Stimulated activated CD4-positive, alpha-beta T cell treated with anti-CD3 and anti-CD28 coated beads, Interleukin-4, amount 100 ng/mL, for 24 hours (primary cell): ENCODE measurements around the gene GNAT1.
A peak's percentile ranks its signal among the peaks of the same experiment; 100 is the strongest.
"Not testable (repeated sequence)": the region's sequence is repeated elsewhere in the genome, so short reads cannot be mapped to it uniquely, and the experiment has no call there.

Experiments used
- DNase-seq: peaks from one replicate; pipeline ENCODE4 v3.0.0-alpha.2; 2020

Gene GNAT1

GRCh38 chr3:50242851-50243542 is 51.6 kb downstream of the GNAT1 start:
- peak; percentile 60 for DNase-seq

- no peak for DNase-seq
Observed at GRCh38 chr3:50243543-50243895, 52.1 kb downstream of the GNAT1 start.

DNA sequence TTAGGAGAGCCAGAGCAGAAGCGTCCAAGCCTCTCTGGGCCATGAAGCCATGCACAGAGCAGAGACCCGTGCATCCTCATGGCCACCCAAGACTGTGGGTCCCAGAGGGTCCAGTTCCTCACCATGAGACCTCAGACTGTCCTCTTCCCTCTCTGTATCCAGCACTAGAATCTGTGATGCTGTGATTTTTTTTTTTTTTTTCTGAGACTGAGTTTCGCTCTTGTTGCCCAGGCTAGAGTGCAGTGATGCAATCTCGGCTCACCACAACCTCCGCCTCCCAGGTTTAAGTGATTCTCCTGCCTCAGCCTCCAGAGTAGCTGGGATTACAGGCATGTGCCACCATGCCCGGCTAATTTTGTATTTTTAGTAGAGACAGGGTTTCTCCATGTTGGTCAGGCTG is 53.4 kb downstream of the GNAT1 start:
- not testable (repeated sequence) for DNase-seq

GRCh38 chr3:50245251-50245745 is 53.9 kb downstream of the GNAT1 start:
- no peak for DNase-seq

- DNase-seq, result peak; percentile 96
Observed at GRCh38 chr3:50245831-50246516, 54.6 kb downstream of the GNAT1 start.

GRCh38 chr3:50246517-50246954 is 55.1 kb downstream of the GNAT1 start:
- DNase-seq, result peak; percentile 90
